HPDE6-E6E7 (cell line): ENCODE results near the gene ZNF217.
A peak's percentile ranks its signal among the peaks of the same experiment; 100 is the strongest.
"Not testable (repeated sequence)": the region's sequence is repeated elsewhere in the genome, so short reads cannot be mapped to it uniquely, and the experiment has no call there.

Experiments
- DNase-seq: peaks from one replicate; pipeline ENCODE4 v3.0.0; 2011; ENCODE audit warnings: missing footprints; ENCODE audit errors: extremely low spot score

Gene ZNF217

GRCh38 chr20:53622247-53623133 lies 28.9 kb upstream of the ZNF217 start:
- no peak for DNase-seq

GRCh38 chr20:53621482-53622246 lies 28.0 kb upstream of the ZNF217 start:
- peak; percentile 85 for DNase-seq

GRCh38 chr20:53618490-53619000 lies 24.9 kb upstream of the ZNF217 start:
- DNase-seq, result not testable (repeated sequence)

- DNase-seq, result no peak
These were observed 24.3 kb upstream of the ZNF217 start for GRCh38 chr20:53617791-53618489.

- not testable (repeated sequence) for DNase-seq
These were observed 22.9 kb upstream of the ZNF217 start for GRCh38 chr20:53616489-53616888.

GRCh38 chr20:53613748-53614147 lies 20.1 kb upstream of the ZNF217 start:
- DNase-seq, result no peak

GRCh38 chr20:53612289-53612688 lies 18.6 kb upstream of the ZNF217 start:
- DNase-seq, result not testable (repeated sequence)

GRCh38 chr20:53611449-53611894 lies 17.8 kb upstream of the ZNF217 start:
- DNase-seq, result peak; percentile 74

GRCh38 chr20:53609491-53610445 lies 16.1 kb upstream of the ZNF217 start:
- DNase-seq, result no peak

GRCh38 chr20:53608456-53609452 lies 15.1 kb upstream of the ZNF217 start:
- no peak for DNase-seq

- DNase-seq, result no peak
These were observed 14.4 kb upstream of the ZNF217 start for GRCh38 chr20:53608071-53608455.

- DNase-seq, result no peak
These were observed 12.8 kb upstream of the ZNF217 start for GRCh38 chr20:53606364-53606985.

- not testable (repeated sequence) for DNase-seq
These were observed 11.8 kb upstream of the ZNF217 start for GRCh38 chr20:53605401-53605800.

GRCh38 chr20:53604846-53605245 lies 11.2 kb upstream of the ZNF217 start:
- not testable (repeated sequence) for DNase-seq

- DNase-seq, result no peak
These were observed 9.0 kb upstream of the ZNF217 start for GRCh38 chr20:53602661-53603060.

- DNase-seq, result no peak
These were observed 6.4 kb upstream of the ZNF217 start for GRCh38 chr20:53599910-53600632.

GRCh38 chr20:53599378-53599777 lies 5.7 kb upstream of the ZNF217 start:
- DNase-seq, result no peak

- no peak for DNase-seq
These were observed 5.4 kb upstream of the ZNF217 start for GRCh38 chr20:53599044-53599362.
